Endothelial cell of umbilical vein (primary cell): ENCODE results near the gene SCGB1D2. TPM values are rescaled to one million over a fixed set of nuclear protein-coding genes. Genes with fewer than 3 reads are reported as not detected.

Experiments
- Bru-seq: library from RNA; stranded (reverse); fragments of 400-500 nt; gene quantifications from one replicate; lab custom pipeline; 2021; lab: Mats Ljungman, UMichigan
- BruChase-seq, 2 experiments: library from RNA; stranded (reverse); fragments of 400-500 nt; gene quantifications; one replicate each; lab custom pipeline; 2021; lab: Mats Ljungman, UMichigan
- BruUV-seq: library from RNA; stranded (reverse); fragments of 400-500 nt; replicated peaks from 2 replicates; lab custom pipeline; 2021; lab: Mats Ljungman, UMichigan
- CTCF ChIA-PET: fragments of 300-600, 350-600 bp; sonication (Branson Sonifier 250); formaldehyde crosslinking; loops from one replicate; lab custom pipeline; 2021; ENCODE audit warnings: antibody characterized with exemption, inconsistent platforms; lab: Charles Lee
- POLR2A ChIA-PET: fragments of 300-600, 350-600 bp; sonication (Branson Sonifier 250); formaldehyde crosslinking; loops from one replicate; lab custom pipeline; 2021; ENCODE audit warnings: antibody characterized with exemption, inconsistent platforms; lab: Charles Lee
- DNase-seq: peaks from one replicate; pipeline ENCODE4 v3.0.0-alpha.2; 2011; ENCODE audit warnings: low read depth, low spot score
- FAIRE-seq: peaks from 2 replicates; lab custom pipeline; 2011; peaks lifted over from hg19 to GRCh38; lab: Jason Lieb, UNC
- H2AFZ ChIP-seq: 2 replicates; pipeline ENCODE4 v1.6.0; 2012; ENCODE audit warnings: low read depth, low read length, control low read depth, inconsistent platforms
- H3K27ac ChIP-seq: 2 replicates; pipeline ENCODE4 v1.5.1; 2011; ENCODE audit warnings: low read depth, mild to moderate bottlenecking, control low read depth, low read length, moderate library complexity; ENCODE audit not compliant: insufficient read depth
- H3K27me3 ChIP-seq, 2 experiments: 2 replicates each; pipeline versions ENCODE4 v1.6.0 to v1.6.1; 2011; ENCODE audit warnings: low read length in 2 of 2, mixed read lengths in 1 of 2; ENCODE audit not compliant: control insufficient read depth in 2 of 2, insufficient read depth in 2 of 2
- H3K36me3 ChIP-seq, 2 experiments: 2 replicates in 1 of 2; 3 replicates in 1 of 2; pipeline ENCODE4 v1.5.1; 2011; ENCODE audit warnings: low read length in 2 of 2, mild to moderate bottlenecking in 1 of 2, moderate library complexity in 1 of 2; ENCODE audit not compliant: control insufficient read depth in 2 of 2, insufficient read depth in 2 of 2; ENCODE audit errors: extremely low read depth in 1 of 2
- H3K4me1 ChIP-seq: 3 replicates; pipeline ENCODE4 v1.5.1; 2011; ENCODE audit warnings: mild to moderate bottlenecking, low read length; ENCODE audit not compliant: control insufficient read depth, insufficient read depth; ENCODE audit errors: extremely low read depth
- H3K4me2 ChIP-seq: 2 replicates; pipeline ENCODE4 v1.6.1; 2011; ENCODE audit warnings: low read length, control low read depth, mixed read lengths; ENCODE audit not compliant: insufficient read depth
- H3K4me3 ChIP-seq, 3 experiments: fragments of 200-600 bp in 1 of 3; sonication (generic), shearing (Covaris generic) in 1 of 3; replicated peaks in 1 of 3; 2 replicates each; pipeline ENCODE4 v1.5.1; 2011 to 2016; ENCODE audit warnings: control low read depth in 3 of 3, low read length in 3 of 3, mild to moderate bottlenecking in 2 of 3, inconsistent platforms in 1 of 3, low read depth in 1 of 3, moderate library complexity in 1 of 3; ENCODE audit not compliant: insufficient read depth in 1 of 3
- H3K79me2 ChIP-seq: 2 replicates; pipeline ENCODE4 v1.6.0; 2012; ENCODE audit warnings: low read length, inconsistent platforms; ENCODE audit not compliant: control insufficient read depth, insufficient read depth
- H3K9ac ChIP-seq: replicated peaks from 2 replicates; pipeline ENCODE3; 2011; ENCODE audit warnings: low read length, control low read depth; ENCODE audit not compliant: insufficient read depth; ENCODE audit errors: extremely low read depth
- H3K9me1 ChIP-seq: replicated peaks from 3 replicates; pipeline ENCODE4 v1.6.0; 2011; ENCODE audit warnings: mild to moderate bottlenecking, low read length; ENCODE audit not compliant: control insufficient read depth, insufficient read depth; ENCODE audit errors: extremely low read depth
- H3K9me3 ChIP-seq: replicated peaks from 2 replicates; pipeline ENCODE4 v1.5.1; 2012; ENCODE audit warnings: low read length, inconsistent platforms; ENCODE audit not compliant: control insufficient read depth, insufficient read depth
- H4K20me1 ChIP-seq: replicated peaks from 2 replicates; pipeline ENCODE3; 2011; ENCODE audit warnings: mild to moderate bottlenecking, low read length; ENCODE audit not compliant: control insufficient read depth, insufficient read depth; ENCODE audit errors: extremely low read depth
- CTCF ChIP-seq, 2 donors: IDR thresholded peaks; 1 replicate in 1 of 2; 2 replicates in 1 of 2; pipeline ENCODE4 v1.5.1; 2011; ENCODE audit warnings: low read length in 2 of 2, mild to moderate bottlenecking in 2 of 2, moderate library complexity in 2 of 2, control low read depth in 1 of 2, inconsistent platforms in 1 of 2, low read depth in 1 of 2; ENCODE audit not compliant: insufficient read depth in 1 of 2; ENCODE audit errors: extremely low read depth in 1 of 2
- EZH2 ChIP-seq: IDR thresholded peaks from 2 replicates; pipeline ENCODE4 v1.6.1; 2012; ENCODE audit warnings: borderline replicate concordance, low read depth, mild to moderate bottlenecking, moderate library complexity, low read length, inconsistent platforms; ENCODE audit not compliant: severe bottlenecking
- FOS ChIP-seq: IDR thresholded peaks from 2 replicates; pipeline ENCODE4 v1.6.1; 2011; ENCODE audit warnings: mild to moderate bottlenecking, low read length, moderate library complexity, borderline replicate concordance; ENCODE audit not compliant: insufficient read depth
- GATA2 ChIP-seq: IDR thresholded peaks from 2 replicates; pipeline ENCODE4 v1.7.0; 2011; ENCODE audit warnings: low read depth, mild to moderate bottlenecking, moderate library complexity, mixed read lengths, low read length; ENCODE audit not compliant: insufficient read length, insufficient read depth
- JUN ChIP-seq: IDR thresholded peaks from 2 replicates; pipeline ENCODE4 v1.6.1; 2011; ENCODE audit warnings: borderline replicate concordance, low read depth; ENCODE audit not compliant: insufficient read length, insufficient read depth
- MAX ChIP-seq: IDR thresholded peaks from 2 replicates; pipeline ENCODE4 v1.6.1; 2011; ENCODE audit not compliant: insufficient read depth, insufficient read length
- MYC ChIP-seq: IDR thresholded peaks from one replicate; pipeline ENCODE4 v1.6.1; 2011; ENCODE audit warnings: mild to moderate bottlenecking, low read depth, low read length
- POLR2A ChIP-seq: IDR thresholded peaks from 2 replicates; pipeline ENCODE4 v1.6.1; 2012; ENCODE audit warnings: low read depth, mild to moderate bottlenecking, control low read depth, low read length
- POLR2AphosphoS5 ChIP-seq: IDR thresholded peaks from 2 replicates; pipeline ENCODE4 v1.6.1; 2012; ENCODE audit warnings: low read depth, mild to moderate bottlenecking, control low read depth, low read length, moderate library complexity; ENCODE audit not compliant: insufficient read depth
- dilution Hi-C: fragments of 300-500 bp; cut with MboI; formaldehyde crosslinking; loops from one replicate; pipeline ENCODE4 v1.15.0; 2019; ENCODE audit warnings: low sequenced_read_pairs; ENCODE audit not compliant: extremely low pct_ligation_motif_present
- intact Hi-C: fragments of 100-400 bp; cut with micrococcal nuclease; formaldehyde crosslinking; loops from one replicate; pipeline ENCODE4 v1.10.0; 2022
- long read RNA-seq: library from polyadenylated mRNA; stranded (forward); transcript quantifications from one replicate; pipeline ENCODE4 v2.0.0, GENCODE V29; 2021
- polyA minus RNA-seq, 3 experiments: library from RNA; depleted of rRNA, polyadenylated mRNA; stranded (reverse); fragments of >200 nt; gene quantifications; 1 replicate in 1 of 3; 2 replicates in 2 of 3; pipeline ENCODE4 v1.2.3, GENCODE V29; 2011
- polyA plus RNA-seq, 4 experiments: library from polyadenylated mRNA; depleted of rRNA in 3 of 4; stranded (reverse) in 3 of 4; unstranded in 1 of 4; fragments of >200 nt; gene quantifications; 2 replicates each; pipeline versions ENCODE4 v1.2.1 to v1.2.3, GENCODE V29; 2011 to 2012; ENCODE audit warnings: missing spikeins in 1 of 4
- total RNA-seq: library from RNA; stranded (reverse); gene quantifications from 2 replicates; pipeline ENCODE4 v1.2.3, GENCODE V29; 2021

SCGB1D2 gene
- total RNA-seq (not detected in 2 replicates), polyA plus RNA-seq (not detected in 2 replicates), polyA minus RNA-seq (not detected in 2 replicates), Bru-seq, nascent RNA (not detected), BruChase-seq, experiment 1, labeled RNA remaining after a 6-hour chase (not detected), BruChase-seq, experiment 2, labeled RNA remaining after a 2-hour chase (not detected)
- polyA plus RNA-seq (2011; cell fraction: cytosol; rRNA removed), result not detected in 2 replicates
- not detected in 2 replicates for polyA plus RNA-seq (2011; cell fraction: nucleus; rRNA removed)
- not detected in 2 replicates for polyA plus RNA-seq (2012)
- not detected for polyA minus RNA-seq (2011; cell fraction: cytosol; rRNA and poly(A)+ RNA removed)
- not detected in 2 replicates for polyA minus RNA-seq (2011; cell fraction: nucleus; rRNA and poly(A)+ RNA removed)
- long read RNA-seq, result 0 reads

GRCh38 chr11:62242021-62242420, at the start of gene SCGB1D2:
SCGB1D2 (plus strand) TSS chr11:62242239; CDS start chr11:62242308, 69 bp downstream.
- no peak within 1 kb of the TSS for H3K9ac ChIP-seq
- intact Hi-C loops, result no loop called here
- ChIA-PET CTCF (interaction anchor here (0.9 to 3.2 kb wide), 3 partner anchors 14 to 98 kb away, joined by 3 to 14 read pairs (median 3); no protein-coding TSS in a partner anchor), POLR2A (no interaction called here)
- no peak for TF ChIP-seq CTCF (IDR thresholded peaks at IDR 0.05; ENCODE audit: extremely low read depth in 1 of 2, insufficient read depth in 1 of 2, low read depth in 1 of 2, low read length in 2 of 2)
- BruUV-seq, result no TSS peak
- no peak within 1 kb of the TSS for H2AFZ ChIP-seq
- FAIRE-seq (no peak), DNase-seq (no peak)
- H3K9me3 ChIP-seq, result no peaks in the 10 kb centered on the region
- H3K4me1 ChIP-seq, result no peaks in the 10 kb centered on the region
- peaks cover 5 to 11% of the 10 kb centered on the region in 2 experiments for H3K27me3 ChIP-seq
- no peak within 1 kb of the TSS for H3K4me2 ChIP-seq
- H3K27ac ChIP-seq, result no peak within 1 kb of the TSS
- dilution Hi-C loops, result no loop called here
- H3K79me2 ChIP-seq, result no peaks in the 10 kb centered on the region
- no peaks in the 10 kb centered on the region for H3K9me1 ChIP-seq
- H3K4me3 ChIP-seq, result no peak within 1 kb of the TSS
- no peaks in the 10 kb centered on the region for H4K20me1 ChIP-seq
- H3K36me3 ChIP-seq, result no peaks in the 10 kb centered on the region

- BruUV-seq, result no TSS peak
- ChIA-PET POLR2A (interaction anchor here (0.6 kb wide), 1 partner anchor 117 kb away, joined by 6 read pairs; no protein-coding TSS in a partner anchor), CTCF (interaction anchor here (1.0 kb wide), 2 partner anchors 22 to 41 kb away, joined by 3 to 4 read pairs; no protein-coding TSS in a partner anchor)
- no peak for DNase-seq
- no peaks in the 10 kb centered on the region for H3K9me3 ChIP-seq
- H3K27ac ChIP-seq, result no peak overlapping the region
- FAIRE-seq, result no peak
- no peak overlapping the region for H3K4me3 ChIP-seq
- H3K27me3 ChIP-seq, result peaks cover 13 to 20% of the 10 kb centered on the region in 2 experiments
- intact Hi-C loops, result no loop called here
- dilution Hi-C loops, result no loop called here
- H3K4me1 ChIP-seq, result no peaks in the 10 kb centered on the region
- no peaks in the 10 kb centered on the region for H3K9me1 ChIP-seq
- no peaks in the 10 kb centered on the region for H4K20me1 ChIP-seq
- H2AFZ ChIP-seq, result no peak overlapping the region
- no peaks in the 10 kb centered on the region for H3K36me3 ChIP-seq
- no peak for TF ChIP-seq FOS
- no peak for TF ChIP-seq POLR2A
- no peak for TF ChIP-seq CTCF (IDR thresholded peaks at IDR 0.05; ENCODE audit: extremely low read depth in 1 of 2, insufficient read depth in 1 of 2, low read depth in 1 of 2, low read length in 2 of 2)
- no peak for TF ChIP-seq POLR2AphosphoS5
- TF ChIP-seq MAX, result no peak
- no peak for TF ChIP-seq EZH2
- TF ChIP-seq GATA2, result no peak
- TF ChIP-seq JUN, result no peak
- TF ChIP-seq MYC, result no peak
- H3K4me2 ChIP-seq, result no peak overlapping the region
- no peak overlapping the region for H3K9ac ChIP-seq
- H3K79me2 ChIP-seq, result no peaks in the 10 kb centered on the region
Measured at GRCh38 chr11:62193952-62194351, 48.1 kb upstream of the SCGB1D2 start.
